Smooth muscle cell (in vitro differentiated cells): ENCODE results near the gene FRY. TPM values are rescaled to one million over a fixed set of nuclear protein-coding genes. Genes with fewer than 3 reads are reported as not detected.

Experiments used
- DNase-seq: peaks from one replicate; lab custom pipeline; 2025; ENCODE audit not compliant: unreplicated experiment; lab: John Stamatoyannopoulos, UW
- H2AFZ ChIP-seq: fragments of 200-600 bp; sonication (generic); 2 replicates; pipeline ENCODE4 v1.6.0; 2016; ENCODE audit warnings: antibody characterized with exemption, low read depth, mild to moderate bottlenecking
- H3F3A ChIP-seq: fragments of 200-600 bp; sonication (generic); 2 replicates; pipeline ENCODE4 v1.6.0; 2017; ENCODE audit warnings: antibody characterized with exemption, low read depth
- H3K27ac ChIP-seq: fragments of 200-600 bp; sonication (generic); 2 replicates; pipeline ENCODE4 v1.5.1; 2016; ENCODE audit warnings: low read depth, mild to moderate bottlenecking
- H3K27me3 ChIP-seq: fragments of 200-600 bp; sonication (generic); 2 replicates; pipeline ENCODE4 v1.6.1; 2016; ENCODE audit warnings: low read depth, mild to moderate bottlenecking
- H3K36me3 ChIP-seq: fragments of 200-600 bp; sonication (generic); 2 replicates; pipeline ENCODE4 v1.5.1; 2016; ENCODE audit warnings: low read depth
- H3K4me1 ChIP-seq: fragments of 200-600 bp; sonication (generic); 2 replicates; pipeline ENCODE4 v1.5.1; 2016; ENCODE audit warnings: low read depth
- H3K4me2 ChIP-seq: fragments of 200-600 bp; sonication (generic); 2 replicates; pipeline ENCODE4 v1.6.0; 2016; ENCODE audit warnings: mild to moderate bottlenecking
- H3K4me3 ChIP-seq: fragments of 200-600 bp; sonication (generic); 2 replicates; pipeline ENCODE4 v1.5.1; 2016; ENCODE audit warnings: mild to moderate bottlenecking
- H3K79me2 ChIP-seq: fragments of 200-600 bp; sonication (generic); 2 replicates; pipeline ENCODE4 v1.6.0; 2016; ENCODE audit warnings: low read depth, mild to moderate bottlenecking
- H3K9ac ChIP-seq: fragments of 200-600 bp; sonication (generic); 2 replicates; pipeline ENCODE4 v1.6.0; 2016; ENCODE audit warnings: low read depth
- H3K9me3 ChIP-seq: fragments of 200-600 bp; sonication (generic); replicated peaks from 2 replicates; pipeline ENCODE4 v1.5.1; 2016; ENCODE audit warnings: low read depth
- H4K20me1 ChIP-seq: fragments of 200-600 bp; sonication (generic); 2 replicates; pipeline ENCODE4 v1.6.0; 2016; ENCODE audit warnings: low read depth
- WGBS: methylation state at CpG from one replicate; pipeline ENCODE4 v1.1.7; 2016; ENCODE audit warnings: low lambda C conversion rate; 5-methylcytosine and 5-hydroxymethylcytosine counted together
- polyA plus RNA-seq: library from polyadenylated mRNA; unstranded; fragments of >200 nt; fragmentation: Nextera tagmentation; extraction: Ambion mirVana; gene quantifications from 2 replicates; pipeline ENCODE4 v1.2.1, GENCODE V29; 2016
- total RNA-seq: library from RNA; depleted of rRNA; stranded (reverse); fragments of >200 nt; gene quantifications from 2 replicates; pipeline ENCODE4 v1.2.3, GENCODE V29; 2014
- TF ChIP-seq, protein P1 (sequence below): fragments of 200-600 bp; sonication (generic); IDR thresholded peaks from 2 replicates; pipeline ENCODE4 v1.5.1; 2017; ENCODE audit warnings: borderline replicate concordance, mild to moderate bottlenecking, antibody characterized with exemption; ENCODE audit not compliant: insufficient read depth, poor library complexity, severe bottlenecking

FRY gene
- total and polyA plus RNA-seq, 2 experiments from 2014 or later: 1.1 to 3.2 TPM

DNA sequence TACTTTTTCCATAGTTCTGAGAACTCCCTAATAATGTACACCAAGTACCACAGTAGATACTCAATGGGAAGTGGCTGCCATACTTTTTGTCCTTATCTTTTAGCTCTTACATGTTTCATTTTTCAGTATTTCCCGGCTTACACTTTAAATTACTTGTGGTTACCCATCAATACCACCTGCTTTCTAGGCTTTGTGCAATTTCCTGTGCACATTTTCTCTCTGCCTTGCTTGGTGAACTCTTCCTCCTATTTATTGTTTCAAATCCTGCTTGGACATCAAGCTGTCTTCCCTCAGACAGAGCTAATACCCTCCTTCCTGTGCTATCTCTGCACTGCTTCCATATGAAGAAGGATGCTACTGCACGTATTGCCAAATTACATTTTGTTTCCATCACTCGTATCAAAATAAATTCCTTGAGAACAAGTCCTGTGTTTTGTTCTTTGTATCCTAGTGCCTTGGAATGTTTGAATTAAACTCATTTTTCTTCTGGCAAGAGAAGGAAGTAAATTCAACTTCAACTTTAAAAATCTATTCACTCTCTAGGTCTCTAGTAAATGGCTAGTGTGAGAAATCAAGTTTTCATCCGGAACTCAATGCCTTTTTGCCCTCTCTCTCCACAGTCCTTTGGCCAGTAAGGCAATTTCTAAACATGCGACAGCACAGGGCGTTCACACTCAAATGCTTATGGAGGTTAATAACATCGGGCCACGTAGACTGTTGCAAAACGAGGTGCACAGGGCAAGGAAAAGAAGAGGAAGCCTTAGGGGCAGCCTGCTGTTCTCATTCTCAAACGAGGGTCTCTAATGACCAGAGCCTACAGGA lies 277.9 kb downstream of the FRY start:
- Histone ChIP-seq H3K36me3 (no peaks in the 10 kb centered on the region), H3F3A (no peaks in the 10 kb centered on the region), H3K4me3 (no peak overlapping the region), H3K27ac (no peak overlapping the region), H3K27me3 (no peaks in the 10 kb centered on the region), H2AFZ (peak overlapping the region; percentile 15), H3K4me2 (no peak overlapping the region), H4K20me1 (no peaks in the 10 kb centered on the region), H3K79me2 (no peaks in the 10 kb centered on the region), H3K9me3 (no peaks in the 10 kb centered on the region), H3K9ac (no peak overlapping the region), H3K4me1 (no peaks in the 10 kb centered on the region)
- no peak for DNase-seq
- TF ChIP-seq, protein P1, sequence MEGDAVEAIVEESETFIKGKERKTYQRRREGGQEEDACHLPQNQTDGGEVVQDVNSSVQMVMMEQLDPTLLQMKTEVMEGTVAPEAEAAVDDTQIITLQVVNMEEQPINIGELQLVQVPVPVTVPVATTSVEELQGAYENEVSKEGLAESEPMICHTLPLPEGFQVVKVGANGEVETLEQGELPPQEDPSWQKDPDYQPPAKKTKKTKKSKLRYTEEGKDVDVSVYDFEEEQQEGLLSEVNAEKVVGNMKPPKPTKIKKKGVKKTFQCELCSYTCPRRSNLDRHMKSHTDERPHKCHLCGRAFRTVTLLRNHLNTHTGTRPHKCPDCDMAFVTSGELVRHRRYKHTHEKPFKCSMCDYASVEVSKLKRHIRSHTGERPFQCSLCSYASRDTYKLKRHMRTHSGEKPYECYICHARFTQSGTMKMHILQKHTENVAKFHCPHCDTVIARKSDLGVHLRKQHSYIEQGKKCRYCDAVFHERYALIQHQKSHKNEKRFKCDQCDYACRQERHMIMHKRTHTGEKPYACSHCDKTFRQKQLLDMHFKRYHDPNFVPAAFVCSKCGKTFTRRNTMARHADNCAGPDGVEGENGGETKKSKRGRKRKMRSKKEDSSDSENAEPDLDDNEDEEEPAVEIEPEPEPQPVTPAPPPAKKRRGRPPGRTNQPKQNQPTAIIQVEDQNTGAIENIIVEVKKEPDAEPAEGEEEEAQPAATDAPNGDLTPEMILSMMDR: no peak
- 68% methylated on average over 10 of the region's 10 CpGs for WGBS

DNA sequence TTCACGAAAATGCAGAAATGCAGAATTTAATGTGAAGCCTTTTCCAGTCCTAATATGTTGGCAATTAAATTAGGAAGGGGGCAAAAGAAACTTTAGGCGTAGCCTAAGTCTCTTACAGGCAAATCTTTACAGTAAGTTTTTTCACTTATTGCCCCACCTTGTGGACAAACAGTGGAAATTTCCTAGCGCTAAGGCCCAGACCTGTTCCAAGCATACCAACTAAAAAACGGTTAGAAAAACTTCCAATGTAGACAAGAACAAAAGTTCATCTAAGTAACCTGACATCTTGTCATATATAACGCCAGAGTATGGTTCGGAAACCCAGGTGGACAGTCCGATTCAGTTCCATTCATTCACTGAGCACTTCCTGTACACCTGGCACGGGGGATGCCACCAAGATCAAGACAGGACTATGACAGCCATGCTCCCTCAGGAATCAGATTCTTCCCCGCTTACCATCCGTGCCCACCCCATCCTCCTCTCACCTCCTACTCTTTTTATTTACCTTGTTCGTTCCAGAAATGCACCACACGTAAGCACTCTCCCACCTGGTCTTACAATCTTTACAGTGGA lies 278.6 kb downstream of the FRY start:
- Histone ChIP-seq H3K36me3 (no peaks in the 10 kb centered on the region), H3K79me2 (no peaks in the 10 kb centered on the region), H3K27me3 (no peaks in the 10 kb centered on the region), H4K20me1 (no peaks in the 10 kb centered on the region), H3K9ac (no peak overlapping the region), H3K27ac (no peak overlapping the region), H3K9me3 (no peaks in the 10 kb centered on the region), H2AFZ (no peak overlapping the region), H3F3A (no peaks in the 10 kb centered on the region), H3K4me3 (no peak overlapping the region), H3K4me1 (no peaks in the 10 kb centered on the region), H3K4me2 (no peak overlapping the region)
- 49% methylated on average over 12 of the region's 12 CpGs for WGBS
- DNase-seq: no peak
- TF ChIP-seq, protein P1: peak; percentile 73

DNA sequence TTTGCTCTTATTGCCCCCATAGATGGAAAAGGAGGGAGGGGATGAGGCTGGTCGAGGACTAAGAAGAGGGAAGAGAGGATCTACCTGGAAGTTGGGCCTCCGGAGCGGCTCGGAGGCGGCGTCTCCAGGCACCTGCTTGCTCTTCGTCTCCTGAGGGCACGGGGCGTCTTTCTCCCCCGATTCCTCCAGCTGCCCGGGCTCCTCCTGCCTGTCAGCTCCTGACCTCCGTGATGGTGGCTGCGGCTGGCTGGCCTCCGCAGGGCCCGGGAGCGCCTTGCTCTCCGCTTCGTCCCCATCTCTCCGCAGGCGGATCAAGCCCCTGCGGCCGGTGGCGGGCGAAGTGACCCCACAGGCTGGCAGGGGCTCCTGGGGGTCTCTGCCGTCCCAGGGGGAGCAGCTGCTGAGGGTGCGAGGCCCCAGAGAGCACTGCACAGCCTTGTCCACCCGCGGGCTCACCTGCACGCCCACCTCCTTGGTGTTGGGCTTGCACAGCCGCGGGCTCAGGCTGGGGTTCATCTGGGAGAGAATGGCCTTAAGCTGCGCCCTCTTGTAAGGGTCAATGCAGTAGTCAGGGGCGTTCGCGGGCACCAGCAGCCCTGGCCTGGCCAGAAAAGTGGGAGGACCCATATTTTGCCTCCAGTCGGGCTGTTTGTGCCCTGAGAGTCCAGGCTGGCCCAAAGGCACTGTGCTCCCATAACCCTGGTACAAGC lies 279.8 kb downstream of the FRY start:
- Histone ChIP-seq H3K27me3 (no peaks in the 10 kb centered on the region), H3K9ac (no peak overlapping the region), H3K4me3 (no peak overlapping the region), H4K20me1 (no peaks in the 10 kb centered on the region), H3K4me1 (no peaks in the 10 kb centered on the region), H3K4me2 (no peak overlapping the region), H3K36me3 (no peaks in the 10 kb centered on the region), H2AFZ (no peak overlapping the region), H3K27ac (no peak overlapping the region), H3K9me3 (no peaks in the 10 kb centered on the region), H3F3A (no peaks in the 10 kb centered on the region), H3K79me2 (no peaks in the 10 kb centered on the region)
- no peak for DNase-seq
- WGBS: 97% methylated on average over 34 of the region's 36 CpGs
- TF ChIP-seq, protein P1: no peak
